HepG2 (cell line): ENCODE results near the gene SLC17A8. TPM values are rescaled to one million over a fixed set of nuclear protein-coding genes. Genes with fewer than 3 reads are reported as not detected.

Experiments used
- BHLHE40 ChIP-seq: IDR thresholded peaks from 2 replicates; pipeline ENCODE4 v1.6.1; 2011; ENCODE audit warnings: low read length, improper control_type of control experiment
- CBX2 ChIP-seq, 2 experiments: fragments of 200-600 bp in 1 of 2; sonication (generic); formaldehyde crosslinking in 1 of 2; IDR thresholded peaks; 2 replicates each; pipeline versions ENCODE4 v1.7.0 to v1.8.1; 2018 to 2022; ENCODE audit warnings: low read depth in 2 of 2, low read length in 1 of 2, mild to moderate bottlenecking in 1 of 2, missing genetic modification reagents in 1 of 2
- EP300 ChIP-seq, 3 experiments: sonication (generic) in 1 of 3; formaldehyde crosslinking in 1 of 3; IDR thresholded peaks; 2 replicates each; pipeline versions ENCODE4 v1.5.1 to v1.6.1; 2011 to 2020; ENCODE audit warnings: low read depth in 2 of 3, low read length in 2 of 3, borderline replicate concordance in 1 of 3, improper control_type of control experiment in 1 of 3, mild to moderate bottlenecking in 1 of 3, missing genetic modification reagents in 1 of 3, moderate library complexity in 1 of 3
- FOXK1 ChIP-seq: sonication (generic); formaldehyde crosslinking; IDR thresholded peaks from 2 replicates; pipeline ENCODE4 v1.4.0; 2020; ENCODE audit warnings: low read depth, missing genetic modification reagents, borderline replicate concordance
- FOXP4 ChIP-seq: sonication (generic); formaldehyde crosslinking; IDR thresholded peaks from 2 replicates; pipeline ENCODE4 v1.4.0; 2020; ENCODE audit warnings: missing genetic modification reagents
- GATA4 ChIP-seq: sonication (generic); IDR thresholded peaks from 2 replicates; pipeline ENCODE4 v1.6.1; 2016; ENCODE audit warnings: antibody characterized with exemption, low read depth, borderline replicate concordance
- GTF3A ChIP-seq: sonication (generic); formaldehyde crosslinking; conservative IDR thresholded peaks from 2 replicates; pipeline ENCODE4 v1.4.0; 2020; ENCODE audit warnings: mild to moderate bottlenecking, missing genetic modification reagents
- KDM6A ChIP-seq: IDR thresholded peaks from 2 replicates; pipeline ENCODE4 v1.6.1; 2016; ENCODE audit warnings: low read depth
- NFIB ChIP-seq: sonication (generic); formaldehyde crosslinking; IDR thresholded peaks from 2 replicates; pipeline ENCODE4 v1.9.0; 2021; ENCODE audit warnings: missing genetic modification reagents, mild to moderate bottlenecking, borderline replicate concordance
- NFKBIZ ChIP-seq: IDR thresholded peaks from 2 replicates; pipeline ENCODE4 v1.6.1; 2018; ENCODE audit warnings: missing genetic modification reagents, missing compliant biosample characterization
- RBAK ChIP-seq: sonication (generic); formaldehyde crosslinking; IDR thresholded peaks from 2 replicates; pipeline ENCODE4 v1.5.1; 2020; ENCODE audit warnings: mild to moderate bottlenecking, missing genetic modification reagents
- RERE ChIP-seq: IDR thresholded peaks from 2 replicates; pipeline ENCODE4 v1.6.1; 2016; ENCODE audit warnings: low read depth, missing genetic modification reagents, missing compliant biosample characterization
- SOX13 ChIP-seq, 3 experiments: fragments of 450-650 bp in 1 of 3; sonication (generic) in 1 of 3; formaldehyde crosslinking in 1 of 3; IDR thresholded peaks in 2 of 3; conservative IDR thresholded peaks in 1 of 3; 2 replicates each; pipeline versions ENCODE4 v1.5.0 to v1.6.1; 2016 to 2020; ENCODE audit warnings: antibody characterized with exemption in 1 of 3, mild to moderate bottlenecking in 1 of 3, missing compliant biosample characterization in 1 of 3, missing genetic modification reagents in 1 of 3, moderate library complexity in 1 of 3
- TEAD3 ChIP-seq: optimal IDR thresholded peaks from 2 replicates; pipeline ENCODE3; 2016; ENCODE audit warnings: borderline replicate concordance
- ZFP41 ChIP-seq: sonication (generic); formaldehyde crosslinking; IDR thresholded peaks from 2 replicates; pipeline ENCODE4 v1.4.0; 2020; ENCODE audit warnings: mild to moderate bottlenecking, missing genetic modification reagents, borderline replicate concordance
- ZNF296 ChIP-seq: sonication (generic); formaldehyde crosslinking; conservative IDR thresholded peaks from 2 replicates; pipeline ENCODE4 v1.5.0; 2020; ENCODE audit warnings: mild to moderate bottlenecking, missing genetic modification reagents
- ZNF382 ChIP-seq: sonication (generic); formaldehyde crosslinking; IDR thresholded peaks from 2 replicates; pipeline ENCODE4 v1.5.0; 2020; ENCODE audit warnings: missing genetic modification reagents, mild to moderate bottlenecking, borderline replicate concordance
- ZNF432 ChIP-seq: sonication (generic); formaldehyde crosslinking; IDR thresholded peaks from 2 replicates; pipeline ENCODE4 v1.5.0; 2020; ENCODE audit warnings: missing genetic modification reagents, mild to moderate bottlenecking, borderline replicate concordance
- ZNF878 ChIP-seq: sonication (generic); formaldehyde crosslinking; IDR thresholded peaks from 2 replicates; pipeline ENCODE4 v1.8.1; 2023; ENCODE audit warnings: mild to moderate bottlenecking, missing genetic modification reagents, moderate library complexity
- polyA plus RNA-seq, 8 experiments: library from polyadenylated mRNA; depleted of rRNA in 3 of 8; stranded (reverse) in 7 of 8; unstranded in 1 of 8; fragments of >200 nt; fragmentation: Illumina TruSeq in 4 of 8; extraction: Trizol in 4 of 8; gene quantifications; 2 replicates each; pipeline versions ENCODE4 v1.2.1 to v1.2.3, GENCODE V29; 2011 to 2016; ENCODE audit warnings: low read depth in 4 of 8, missing spikeins in 1 of 8, mixed read lengths in 1 of 8; ENCODE audit not compliant: insufficient read depth in 1 of 8
- total RNA-seq, 5 experiments: library from RNA; depleted of rRNA; stranded (reverse); fragments of >200 nt; fragmentation: Illumina TruSeq; extraction: Trizol; gene quantifications; 2 replicates each; pipeline ENCODE4 v1.2.3, GENCODE V29; 2016; ENCODE audit warnings: low read depth in 1 of 5
- TF ChIP-seq, protein P1 (sequence below): IDR thresholded peaks from 2 replicates; pipeline ENCODE4 v1.6.1; 2016; ENCODE audit warnings: low read depth

The SLC17A8 gene
- total and polyA plus RNA-seq, 2 of the 13 experiments (the other 11 are each of a cell fraction or from before 2014, with no cell fraction given), result 0.07 to 0.15 TPM

- TF ChIP-seq RERE (CRISPR knock-in tag) (peak; percentile 82; the same call in 1 of the 2 replicates), ZNF878 (CRISPR knock-in tag) (0 out of 2 replicates have a peak, but pooled peaks have one; percentile 28), SOX13 (IDR thresholded peaks at IDR 0.05) (no peak), SOX13 (CRISPR knock-in tag; conservative IDR thresholded peaks at IDR 0.05 in 1 of 2, IDR thresholded peaks at IDR 0.05 in 1 of 2) (peak in 1 of 2 experiments; percentile 84; a peak in 2 of 4 replicates), ZNF432 (CRISPR knock-in tag) (no peak), KDM6A (CRISPR knock-in tag) (peak; percentile 45; the same call in 1 of the 2 replicates), GTF3A (CRISPR knock-in tag) (no peak), NFIB (no peak), ZFP41 (no peak), FOXK1 (0 out of 2 replicates have a peak, but pooled peaks have one; percentile 33), TEAD3 (CRISPR knock-in tag) (peak; percentile 61), ZNF296 (CRISPR knock-in tag) (no peak), FOXP4 (CRISPR knock-in tag) (peak; percentile 90), ZNF382 (CRISPR knock-in tag) (no peak), NFKBIZ (CRISPR knock-in tag) (peak; percentile 71; the same call in 1 of the 2 replicates), CBX2 (IDR thresholded peaks at IDR 0.05; ENCODE audit: low read depth, low read length) (no peak), CBX2 (CRISPR knock-in tag; IDR thresholded peaks at IDR 0.05; ENCODE audit: low read depth) (no peak), EP300 (IDR thresholded peaks at IDR 0.05; ENCODE audit: low read depth in 2 of 2, low read length in 2 of 2) (peak in 1 of 2 experiments; percentile 90; a peak in 2 of 4 replicates), EP300 (CRISPR knock-in tag; IDR thresholded peaks at IDR 0.05; ENCODE audit: borderline replicate concordance) (no peak; the same call in 1 of the 2 replicates), GATA4 (no peak), RBAK (CRISPR knock-in tag) (no peak), BHLHE40 (no peak)
- TF ChIP-seq, protein P1, sequence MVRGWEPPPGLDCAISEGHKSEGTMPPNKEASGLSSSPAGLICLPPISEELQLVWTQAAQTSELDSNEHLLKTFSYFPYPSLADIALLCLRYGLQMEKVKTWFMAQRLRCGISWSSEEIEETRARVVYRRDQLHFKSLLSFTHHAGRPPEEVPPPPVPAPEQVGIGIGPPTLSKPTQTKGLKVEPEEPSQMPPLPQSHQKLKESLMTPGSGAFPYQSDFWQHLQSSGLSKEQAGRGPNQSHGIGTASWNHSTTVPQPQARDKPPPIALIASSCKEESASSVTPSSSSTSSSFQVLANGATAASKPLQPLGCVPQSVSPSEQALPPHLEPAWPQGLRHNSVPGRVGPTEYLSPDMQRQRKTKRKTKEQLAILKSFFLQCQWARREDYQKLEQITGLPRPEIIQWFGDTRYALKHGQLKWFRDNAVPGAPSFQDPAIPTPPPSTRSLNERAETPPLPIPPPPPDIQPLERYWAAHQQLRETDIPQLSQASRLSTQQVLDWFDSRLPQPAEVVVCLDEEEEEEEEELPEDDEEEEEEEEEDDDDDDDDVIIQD (CRISPR knock-in tag), result 0 out of 2 replicates have a peak, but pooled peaks have one; percentile 21
Observed at GRCh38 chr12:100464529-100464928, 107.7 kb downstream of the SLC17A8 start (continued).
